NCI-H1105 treated with DMSO at 0.1 percent for 48 hours (cell line): ENCODE data around the gene CENPO.

Experiments
- DNase-seq: peaks from one replicate; lab custom pipeline; 2025; lab: John Stamatoyannopoulos, UW

Gene CENPO

DNA sequence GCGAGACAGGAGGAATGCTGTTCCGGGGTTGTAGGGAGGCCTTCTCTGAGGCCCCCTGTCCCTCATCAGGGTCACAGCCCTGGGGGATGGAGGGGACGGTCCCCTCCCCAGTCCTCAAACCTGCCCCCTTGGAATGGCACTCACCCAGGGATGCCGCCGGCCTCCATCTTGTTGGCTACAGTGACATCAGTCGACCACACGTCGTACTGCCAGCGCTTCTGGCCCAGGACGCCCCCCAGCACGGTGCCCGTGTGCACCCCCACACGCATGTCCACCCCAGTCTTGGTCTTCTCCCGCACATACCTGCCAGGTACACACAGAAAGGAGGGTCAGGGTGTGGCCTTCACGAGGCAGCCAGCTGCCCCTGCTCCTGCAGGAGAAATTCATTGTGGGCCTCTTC, 46.5 kb downstream of the CENPO start:
- no peak for DNase-seq

DNA sequence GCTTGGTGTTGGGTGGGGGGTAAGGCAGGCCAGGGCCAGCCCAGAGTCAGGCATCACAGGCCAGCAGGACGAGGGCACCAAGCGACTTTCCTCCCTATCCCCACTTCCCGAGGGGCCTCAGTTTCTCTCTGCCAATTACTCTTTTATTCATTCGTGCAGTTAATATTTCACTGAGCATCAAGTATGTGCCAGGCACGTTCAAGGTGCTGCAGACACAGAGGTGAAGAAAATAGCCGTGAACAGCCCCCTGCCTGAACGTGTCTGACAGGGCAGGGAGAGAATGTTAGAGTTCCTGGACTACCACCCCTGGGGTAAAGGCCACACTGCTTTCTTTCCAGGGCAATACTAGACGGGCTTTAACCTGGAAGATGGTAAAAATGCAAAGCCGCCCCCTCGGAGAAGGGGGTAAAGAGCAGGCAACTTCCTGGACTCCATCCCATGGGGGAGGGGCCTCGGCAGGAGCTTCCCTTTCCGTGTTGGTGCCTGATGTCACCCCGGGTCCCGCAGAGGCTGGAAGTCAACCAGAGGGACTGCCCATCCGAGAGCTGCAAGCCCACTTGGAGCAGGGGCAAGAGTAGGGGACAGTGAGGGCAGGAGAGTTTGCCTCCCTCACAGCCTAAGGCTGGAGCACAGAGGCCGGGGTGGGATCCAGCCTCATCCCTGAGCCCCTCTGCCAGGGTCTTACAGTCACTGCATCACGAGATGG, 47.1 kb downstream of the CENPO start:
- no peak for DNase-seq

GRCh38 chr2:24840962-24841945, 48.0 kb downstream of the CENPO start:
- DNase-seq, result no peak

DNA sequence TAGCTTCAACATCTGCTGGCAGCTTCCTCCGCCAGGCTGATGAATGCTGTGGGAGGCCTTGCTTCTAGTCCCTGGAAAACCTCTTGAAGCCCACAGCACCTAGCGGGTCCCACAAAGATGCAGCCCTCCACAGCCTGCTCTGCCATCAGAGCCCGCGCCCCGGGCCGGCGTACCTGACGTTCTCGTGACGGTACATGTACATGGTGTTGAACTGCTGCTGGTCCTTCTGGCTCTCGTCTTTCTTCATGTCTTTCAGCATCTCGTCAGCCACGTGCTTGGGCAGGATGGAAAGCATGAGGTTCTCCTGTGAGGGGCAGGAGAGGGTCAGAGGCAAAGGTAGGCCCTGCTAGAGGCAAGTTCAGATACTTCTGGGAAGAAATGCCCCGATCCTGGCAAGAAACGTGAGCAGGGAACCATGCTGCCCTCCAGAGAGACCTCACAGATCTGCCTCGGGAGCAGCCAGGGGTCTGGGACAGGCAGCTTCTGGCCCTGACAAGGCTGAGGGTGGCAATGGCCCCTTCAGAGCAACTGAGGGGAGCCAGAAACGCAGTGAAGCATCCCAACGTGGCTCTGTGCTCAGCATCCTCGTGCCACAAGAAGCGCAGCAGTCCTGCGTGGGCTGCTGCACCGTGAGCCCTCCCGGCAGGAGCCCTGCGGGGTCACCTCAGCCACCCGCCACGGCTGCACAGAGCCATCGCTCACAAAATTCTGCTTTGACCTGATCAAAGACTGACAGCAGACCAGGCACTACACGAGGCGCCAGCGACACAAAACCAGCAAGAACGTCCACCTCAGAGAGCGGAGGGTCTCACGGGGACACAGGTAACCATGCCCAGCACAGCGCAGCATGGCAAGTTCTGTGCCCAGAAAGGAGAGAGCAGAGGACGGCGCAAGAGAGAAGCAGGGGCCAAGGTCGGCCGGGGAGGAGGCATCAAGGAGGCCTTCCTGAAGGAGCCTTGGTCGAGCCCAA, 49.1 kb downstream of the CENPO start:
- no peak for DNase-seq

DNA sequence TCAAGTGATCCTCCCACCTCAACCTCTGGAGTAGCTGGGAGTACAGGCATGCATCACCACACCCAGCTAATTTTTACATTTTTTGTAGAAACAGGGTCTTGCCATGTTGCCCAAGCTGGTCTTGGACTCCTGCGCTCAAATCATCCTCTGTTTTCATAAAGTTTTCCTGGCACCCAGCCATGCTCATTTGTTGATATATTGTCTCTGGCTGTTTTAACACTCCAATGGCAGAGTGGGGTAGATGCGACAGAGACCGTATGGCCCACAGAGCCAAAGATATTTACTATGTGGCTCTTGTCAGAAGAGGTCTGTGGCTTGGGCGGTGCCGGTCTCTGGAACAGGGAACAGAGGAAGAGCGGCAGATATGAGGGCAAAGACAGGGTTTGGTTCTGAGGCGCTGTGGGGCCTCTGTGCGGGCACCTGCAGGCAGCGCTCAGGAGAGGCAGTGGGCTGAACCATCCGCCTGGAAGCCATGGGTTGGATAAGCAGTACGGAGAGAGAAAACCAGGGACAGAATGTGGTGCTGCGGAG, 50.2 kb downstream of the CENPO start:
- no peak for DNase-seq

DNA sequence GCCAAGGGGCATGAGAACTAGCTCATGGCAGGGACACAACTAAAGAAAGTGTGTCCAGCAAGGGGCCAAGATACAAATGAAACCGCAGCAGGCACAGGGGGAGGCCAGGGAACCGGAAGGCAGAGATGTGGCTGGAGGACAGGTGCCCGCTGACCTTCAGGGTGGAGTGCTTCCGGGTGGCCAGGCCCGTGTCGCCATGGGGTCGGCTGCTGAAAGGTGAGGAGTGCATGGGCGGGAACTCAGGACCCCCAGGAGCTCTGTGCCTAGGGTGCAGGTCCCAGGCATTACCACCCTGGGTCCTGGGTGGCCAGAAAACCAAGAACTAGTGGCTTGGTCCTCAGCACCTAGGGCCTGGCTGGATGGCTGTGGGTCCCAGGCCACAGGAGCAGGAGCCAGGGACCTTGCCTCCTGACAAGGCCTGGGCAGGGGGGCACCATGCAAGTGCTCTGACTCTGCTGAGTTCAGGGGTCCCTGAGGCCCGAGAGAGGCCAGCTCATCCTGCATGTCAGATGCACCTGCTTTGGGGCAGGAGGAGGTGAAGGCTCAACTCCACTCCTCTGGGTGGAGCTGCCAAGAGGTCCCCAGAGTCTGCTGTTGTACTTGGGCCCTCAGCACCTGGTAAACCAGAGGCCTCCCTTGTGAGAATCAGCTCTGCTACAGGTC, 50.9 kb downstream of the CENPO start:
- no peak for DNase-seq

- no peak for DNase-seq
Measured at GRCh38 chr2:24845691-24846090, 52.5 kb downstream of the CENPO start.

DNA sequence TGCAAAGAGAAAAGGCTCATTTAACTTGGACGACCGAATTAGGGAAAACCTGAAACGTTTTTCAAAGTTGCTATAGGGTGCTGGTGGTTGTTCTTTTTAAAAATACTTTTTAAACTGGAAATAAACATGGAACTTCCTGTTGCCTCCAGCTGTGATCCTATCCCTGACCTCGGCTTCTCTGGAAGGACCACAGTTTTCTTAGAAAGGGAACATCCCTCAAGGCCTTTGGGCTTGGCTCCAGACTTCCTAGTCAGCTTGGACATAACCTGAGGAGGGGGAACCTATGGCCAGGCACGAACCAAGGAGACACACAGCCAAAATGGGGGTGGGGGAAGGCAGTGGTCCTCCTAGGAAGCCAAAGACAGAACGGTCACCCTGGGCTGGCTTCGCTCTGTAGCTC, 57.7 kb downstream of the CENPO start:
- DNase-seq, result no peak

GRCh38 chr2:24852026-24852425, 58.8 kb downstream of the CENPO start:
- DNase-seq, result no peak

DNA sequence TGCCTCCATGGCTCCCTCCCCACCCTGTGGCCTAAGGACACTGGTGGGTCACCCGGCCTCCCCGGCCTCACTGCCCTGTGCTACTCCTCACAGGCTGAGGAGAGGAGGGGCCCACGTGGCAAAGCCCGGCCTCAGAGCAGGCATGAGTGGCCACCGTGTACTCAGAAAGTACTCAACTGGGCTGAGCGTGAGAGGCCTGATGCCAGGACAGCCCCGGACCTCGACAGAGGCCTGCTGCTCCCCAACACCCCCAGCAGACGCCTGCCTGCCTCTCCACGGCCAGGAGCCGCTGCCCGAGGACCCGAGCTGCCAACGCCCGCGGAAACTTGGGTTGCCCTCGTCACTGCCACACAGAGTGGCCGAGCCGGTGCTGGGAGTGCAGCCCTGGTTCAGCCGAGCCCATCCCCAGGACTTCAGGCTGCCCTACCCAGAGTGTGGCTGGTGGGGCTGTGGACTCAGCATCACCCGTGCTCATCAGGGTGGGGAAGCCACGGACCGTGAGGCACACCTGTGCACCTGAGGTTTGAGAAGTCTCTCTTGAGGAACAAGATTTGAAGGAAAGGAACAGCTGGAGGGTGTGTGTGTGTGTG, 59.3 kb downstream of the CENPO start:
- no peak for DNase-seq

DNA sequence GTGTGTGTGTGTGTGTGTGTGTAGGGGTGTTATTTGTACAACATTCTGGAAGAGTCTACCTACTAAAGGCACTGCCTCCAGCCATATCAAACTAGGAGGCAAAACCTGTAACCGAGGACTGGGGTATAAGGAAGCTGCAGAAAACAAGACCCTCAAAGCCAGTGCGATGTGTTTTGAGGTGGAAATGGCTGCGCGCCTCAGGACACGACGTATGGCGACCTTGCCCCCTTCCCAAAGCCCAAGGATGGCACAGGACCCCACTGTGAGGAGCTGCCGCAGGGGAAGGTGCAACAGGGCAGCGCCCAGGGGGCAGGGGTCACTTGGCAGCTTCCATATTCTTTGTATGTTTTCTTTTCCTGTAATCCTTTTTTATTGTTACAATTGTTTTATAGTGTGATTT, 59.8 kb downstream of the CENPO start:
- DNase-seq, result no peak

GRCh38 chr2:24853996-24854395, 60.8 kb downstream of the CENPO start:
- no peak for DNase-seq

DNA sequence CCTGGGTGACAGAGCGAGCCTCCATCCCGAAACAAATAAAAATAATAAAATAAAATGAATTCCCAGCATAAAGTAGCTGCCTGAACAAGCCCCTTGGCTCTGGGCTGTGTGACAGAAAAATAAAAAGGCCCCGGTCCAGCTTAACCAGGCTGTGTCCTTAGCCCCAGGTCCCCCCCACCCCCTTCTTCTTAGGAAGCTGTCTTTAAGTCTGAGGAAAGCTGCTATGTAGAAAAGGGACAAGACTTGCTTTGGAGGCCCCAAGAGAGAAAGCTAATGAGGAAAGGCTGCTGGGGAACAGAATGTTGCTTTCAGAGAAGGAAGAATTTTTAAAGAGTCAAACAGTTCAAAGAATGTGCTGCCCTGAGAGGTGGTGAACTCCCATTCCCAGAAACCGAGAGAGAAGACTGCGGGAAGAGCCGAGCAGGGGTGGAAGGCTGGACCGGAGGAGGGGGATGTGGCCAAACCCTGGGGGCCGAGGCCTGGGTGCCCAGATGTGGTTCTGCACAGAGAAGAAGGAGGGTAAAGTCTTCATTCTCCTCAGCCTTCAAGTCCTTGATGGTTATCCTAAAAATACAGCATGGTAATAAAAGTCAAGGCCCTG, 61.9 kb downstream of the CENPO start:
- DNase-seq, result no peak

GRCh38 chr2:24855726-24856125, 62.5 kb downstream of the CENPO start:
- DNase-seq, result no peak

DNA sequence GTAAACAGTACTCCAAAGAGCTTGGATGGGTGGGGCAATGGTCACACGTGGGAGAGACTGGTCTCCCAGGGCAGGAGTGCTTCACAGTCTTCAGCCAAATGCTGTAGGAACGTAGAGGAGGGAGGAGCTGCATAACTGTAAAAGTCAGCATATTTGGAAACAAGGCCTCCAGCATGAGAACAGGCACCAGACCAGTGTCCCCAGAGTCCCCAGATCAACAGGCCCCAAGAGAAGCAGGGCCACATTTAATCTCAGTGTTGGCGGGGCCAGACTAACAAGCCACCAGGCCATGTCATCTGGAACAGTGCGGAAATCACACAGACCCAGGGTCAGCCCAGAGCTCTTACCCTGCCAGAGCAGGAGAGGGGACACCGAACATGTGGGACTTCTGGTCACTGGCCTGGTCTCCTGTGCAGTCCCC, 63.6 kb downstream of the CENPO start:
- DNase-seq, result no peak

DNA sequence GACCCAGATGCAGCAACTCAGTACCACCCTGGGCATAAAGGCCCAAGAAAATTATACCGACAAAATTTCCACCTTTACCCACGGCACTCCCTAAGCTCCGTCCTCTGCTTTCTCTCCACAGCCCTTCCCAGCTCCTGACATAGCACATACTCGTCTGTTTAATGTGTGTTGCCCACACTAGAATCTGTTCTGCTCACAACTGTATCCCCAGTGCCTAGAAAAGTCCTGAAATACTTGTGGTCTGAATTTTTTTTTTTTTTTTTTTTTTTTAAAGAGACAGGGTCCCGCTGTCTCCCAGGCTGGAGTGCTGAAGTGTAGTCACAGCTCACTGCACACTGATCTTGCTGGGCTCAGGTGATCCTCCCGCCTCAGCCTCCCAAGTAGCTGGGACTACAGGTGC, 64.5 kb downstream of the CENPO start:
- no peak for DNase-seq

GRCh38 chr2:24858996-24859395, 65.8 kb downstream of the CENPO start:
- DNase-seq, result no peak

GRCh38 chr2:24859968-24860600, 66.9 kb downstream of the CENPO start:
- no peak for DNase-seq

- no peak for DNase-seq
Measured at GRCh38 chr2:24860631-24861030, 67.4 kb downstream of the CENPO start.

- DNase-seq, result no peak
Measured at GRCh38 chr2:24861500-24861899, 68.3 kb downstream of the CENPO start.
